OCI-LY1 (cell line): Measurements from ENCODE around the gene SP7.

ENCODE experiments used
- EZH2 ChIP-seq: fragments of 200-600 bp; sonication (generic), shearing (Covaris generic); IDR thresholded peaks from 2 replicates; pipeline ENCODE4 v1.8.0; 2017; ENCODE audit warnings: borderline replicate concordance, mixed run types, mild to moderate bottlenecking, antibody characterized with exemption, low read length, moderate library complexity, mixed read lengths
- TF ChIP-seq, protein P1 (sequence below): fragments of 200-600 bp; sonication (generic), shearing (Covaris generic); IDR thresholded peaks from 2 replicates; pipeline ENCODE4 v1.5.1; 2017; ENCODE audit warnings: mild to moderate bottlenecking, antibody characterized with exemption, low read length, moderate library complexity, mixed read lengths

DNA sequence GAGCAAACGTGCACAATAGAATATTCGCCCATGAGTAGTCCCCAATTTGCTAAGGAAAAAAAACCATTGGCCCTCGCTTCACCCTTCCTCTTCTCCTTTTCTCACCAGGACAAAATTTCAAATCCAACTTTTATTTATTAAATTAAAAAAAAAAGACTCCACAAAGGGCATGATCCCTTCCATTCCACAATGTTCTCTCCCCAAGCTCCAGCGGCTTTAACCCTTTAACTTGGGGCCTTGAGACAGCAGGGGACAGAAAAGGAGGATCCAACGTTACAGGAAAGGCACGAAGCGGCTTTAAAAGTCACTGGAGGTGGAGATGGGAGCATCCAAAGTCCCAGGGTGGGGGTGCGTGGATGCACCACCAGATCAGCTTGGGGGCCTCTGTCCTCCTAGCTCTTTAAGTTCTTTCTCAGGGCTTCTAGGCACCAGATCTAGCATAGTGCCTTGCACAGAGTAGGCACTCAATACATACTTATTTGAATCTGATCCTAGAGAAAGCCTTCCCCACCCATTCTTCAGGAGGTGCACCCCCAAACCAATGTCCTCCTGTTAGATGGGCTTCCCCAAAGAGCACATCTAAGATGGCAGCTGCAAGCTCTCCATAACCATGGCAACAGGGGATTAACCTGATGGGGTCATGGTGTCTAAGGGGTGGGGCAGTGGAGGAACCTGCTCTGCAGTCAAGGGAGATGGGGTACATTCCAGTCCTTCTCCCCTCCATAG is 9.5 kb downstream of the SP7 start:
- TF ChIP-seq, protein P1, sequence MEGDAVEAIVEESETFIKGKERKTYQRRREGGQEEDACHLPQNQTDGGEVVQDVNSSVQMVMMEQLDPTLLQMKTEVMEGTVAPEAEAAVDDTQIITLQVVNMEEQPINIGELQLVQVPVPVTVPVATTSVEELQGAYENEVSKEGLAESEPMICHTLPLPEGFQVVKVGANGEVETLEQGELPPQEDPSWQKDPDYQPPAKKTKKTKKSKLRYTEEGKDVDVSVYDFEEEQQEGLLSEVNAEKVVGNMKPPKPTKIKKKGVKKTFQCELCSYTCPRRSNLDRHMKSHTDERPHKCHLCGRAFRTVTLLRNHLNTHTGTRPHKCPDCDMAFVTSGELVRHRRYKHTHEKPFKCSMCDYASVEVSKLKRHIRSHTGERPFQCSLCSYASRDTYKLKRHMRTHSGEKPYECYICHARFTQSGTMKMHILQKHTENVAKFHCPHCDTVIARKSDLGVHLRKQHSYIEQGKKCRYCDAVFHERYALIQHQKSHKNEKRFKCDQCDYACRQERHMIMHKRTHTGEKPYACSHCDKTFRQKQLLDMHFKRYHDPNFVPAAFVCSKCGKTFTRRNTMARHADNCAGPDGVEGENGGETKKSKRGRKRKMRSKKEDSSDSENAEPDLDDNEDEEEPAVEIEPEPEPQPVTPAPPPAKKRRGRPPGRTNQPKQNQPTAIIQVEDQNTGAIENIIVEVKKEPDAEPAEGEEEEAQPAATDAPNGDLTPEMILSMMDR = no peak
- no peak for TF ChIP-seq EZH2
